Right atrium auricular region (tissue), 2 donors: ENCODE results near the gene CFAP92. TPM values are rescaled to one million over a fixed set of nuclear protein-coding genes. Genes with fewer than 3 reads are reported as not detected.
A peak's percentile ranks its signal among the peaks of the same experiment; 100 is the strongest.

Source experiments
- DNase-seq: peaks from one replicate; pipeline ENCODE4 v3.0.0-alpha.2; 2019; ENCODE audit warnings: low spot score
- H3K27ac ChIP-seq, 2 donors: fragments of 200-600 bp; sonication (generic); 1 replicate in 1 of 2; 2 replicates in 1 of 2; pipeline ENCODE4 v1.5.1; 2016 to 2019
- H3K27me3 ChIP-seq, 2 donors: fragments of 200-600 bp; sonication (generic); one replicate each; pipeline versions ENCODE4 v1.5.1 to v1.6.0; 2017 to 2019
- H3K36me3 ChIP-seq: fragments of 200-600 bp; sonication (generic); one replicate; pipeline ENCODE4 v1.5.1; 2016
- H3K4me1 ChIP-seq, 2 donors: fragments of 200-600 bp; sonication (generic); one replicate each; pipeline versions ENCODE4 v1.5.1 to v1.6.0; 2017 to 2019
- H3K4me3 ChIP-seq, 2 donors: fragments of 200-600 bp; sonication (generic); 1 replicate in 1 of 2; 2 replicates in 1 of 2; pipeline ENCODE4 v1.5.1; 2017 to 2019; ENCODE audit warnings: mild to moderate bottlenecking in 1 of 2, moderate library complexity in 1 of 2
- H3K9me3 ChIP-seq, 2 donors: fragments of 200-600 bp; sonication (generic); one replicate each; pipeline ENCODE4 v1.5.1; 2019
- total RNA-seq, 2 donors: library from RNA; depleted of rRNA; stranded (reverse); fragments of >200 nt; gene quantifications; one replicate each; pipeline ENCODE4 v1.1.0, GENCODE V29; 2016
- TF ChIP-seq, protein P1 (sequence below), 2 donors: fragments of 200-600 bp; sonication (generic); IDR thresholded peaks; one replicate each; pipeline ENCODE4 v1.5.1; 2019; ENCODE audit warnings: antibody characterized with exemption in 2 of 2

The CFAP92 gene
- total RNA-seq, 2 donors from 2014 or later: not detected

DNA sequence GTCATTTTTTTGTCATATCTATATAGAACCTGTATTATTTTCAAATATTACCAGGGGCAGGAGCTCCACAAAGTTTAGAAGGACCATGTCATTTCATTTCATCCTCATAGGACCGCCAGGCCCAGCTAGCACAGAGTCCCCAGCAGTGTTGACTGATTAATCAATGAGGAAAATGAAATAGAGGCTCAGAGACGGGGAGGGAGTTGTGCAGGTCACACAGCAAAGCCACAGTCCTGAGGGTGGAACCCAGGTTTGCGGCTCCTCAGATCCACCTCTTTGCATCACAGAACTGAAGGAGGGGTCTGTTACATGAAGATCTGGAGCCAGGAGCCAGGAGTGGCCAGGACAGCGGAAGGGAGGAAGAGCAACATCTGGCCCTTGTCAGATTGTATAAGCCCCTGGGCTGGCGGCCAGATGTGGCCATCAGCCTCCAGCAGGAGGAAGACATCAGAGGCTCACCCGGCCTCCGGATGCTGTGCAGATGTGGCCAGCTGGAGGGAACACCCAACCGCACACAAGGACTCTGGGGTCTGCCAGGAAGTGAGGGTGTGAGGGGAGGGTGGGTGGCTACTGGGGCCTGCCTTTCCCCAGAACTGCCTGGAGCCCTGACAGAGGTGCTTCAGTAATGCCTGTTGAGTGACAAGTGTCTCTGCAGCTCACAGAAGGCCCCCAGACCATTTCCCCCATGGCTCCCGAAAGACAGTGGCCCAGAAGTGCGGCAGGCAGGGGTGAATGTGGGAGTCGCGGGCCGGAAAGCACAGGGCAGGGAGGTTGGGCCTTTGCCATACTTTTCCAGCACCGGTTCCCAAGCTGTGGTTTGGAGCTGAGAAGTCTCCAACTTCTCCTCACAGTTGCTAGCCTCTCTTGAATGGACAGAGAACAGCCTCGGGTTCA, 28.5 kb upstream of the CFAP92 start:
- H3K27ac ChIP-seq: peak overlapping the region; percentile 56 to 60
- no peak for DNase-seq
- no peak overlapping the region for H3K4me3 ChIP-seq
- H3K4me1 ChIP-seq: peaks cover 0 to 73% of the 10 kb centered on the region in 2 donors
- TF ChIP-seq, protein P1, sequence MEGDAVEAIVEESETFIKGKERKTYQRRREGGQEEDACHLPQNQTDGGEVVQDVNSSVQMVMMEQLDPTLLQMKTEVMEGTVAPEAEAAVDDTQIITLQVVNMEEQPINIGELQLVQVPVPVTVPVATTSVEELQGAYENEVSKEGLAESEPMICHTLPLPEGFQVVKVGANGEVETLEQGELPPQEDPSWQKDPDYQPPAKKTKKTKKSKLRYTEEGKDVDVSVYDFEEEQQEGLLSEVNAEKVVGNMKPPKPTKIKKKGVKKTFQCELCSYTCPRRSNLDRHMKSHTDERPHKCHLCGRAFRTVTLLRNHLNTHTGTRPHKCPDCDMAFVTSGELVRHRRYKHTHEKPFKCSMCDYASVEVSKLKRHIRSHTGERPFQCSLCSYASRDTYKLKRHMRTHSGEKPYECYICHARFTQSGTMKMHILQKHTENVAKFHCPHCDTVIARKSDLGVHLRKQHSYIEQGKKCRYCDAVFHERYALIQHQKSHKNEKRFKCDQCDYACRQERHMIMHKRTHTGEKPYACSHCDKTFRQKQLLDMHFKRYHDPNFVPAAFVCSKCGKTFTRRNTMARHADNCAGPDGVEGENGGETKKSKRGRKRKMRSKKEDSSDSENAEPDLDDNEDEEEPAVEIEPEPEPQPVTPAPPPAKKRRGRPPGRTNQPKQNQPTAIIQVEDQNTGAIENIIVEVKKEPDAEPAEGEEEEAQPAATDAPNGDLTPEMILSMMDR (IDR thresholded peaks at IDR 0.05): no peak
- H3K36me3 ChIP-seq: no peaks in the 10 kb centered on the region
- no peaks in the 10 kb centered on the region for H3K9me3 ChIP-seq
- no peaks in the 10 kb centered on the region for H3K27me3 ChIP-seq

DNA sequence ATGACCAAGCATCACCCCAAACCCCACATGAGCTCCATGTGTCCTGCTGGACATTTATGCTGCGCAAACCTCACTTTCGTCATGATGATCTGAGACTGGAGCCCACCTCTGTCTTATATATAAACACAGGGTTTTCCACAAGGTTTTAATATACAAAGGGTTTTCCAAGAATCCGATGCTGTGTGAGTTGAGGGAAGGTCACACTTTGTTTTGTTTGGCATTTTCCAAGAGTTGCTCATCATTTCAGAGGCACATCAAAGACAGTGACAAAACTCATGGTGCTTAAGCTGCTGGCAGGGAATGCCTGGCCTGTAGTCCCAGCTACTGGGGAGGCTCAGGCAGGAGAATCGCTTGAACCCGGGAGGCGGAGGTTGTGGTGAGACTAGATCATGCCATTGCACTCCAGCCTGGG, 27.3 kb upstream of the CFAP92 start:
- H3K4me1 ChIP-seq: peaks cover 0 to 75% of the 10 kb centered on the region in 2 donors
- TF ChIP-seq, protein P1 (IDR thresholded peaks at IDR 0.05): no peak
- H3K27ac ChIP-seq: no peak overlapping the region

DNA sequence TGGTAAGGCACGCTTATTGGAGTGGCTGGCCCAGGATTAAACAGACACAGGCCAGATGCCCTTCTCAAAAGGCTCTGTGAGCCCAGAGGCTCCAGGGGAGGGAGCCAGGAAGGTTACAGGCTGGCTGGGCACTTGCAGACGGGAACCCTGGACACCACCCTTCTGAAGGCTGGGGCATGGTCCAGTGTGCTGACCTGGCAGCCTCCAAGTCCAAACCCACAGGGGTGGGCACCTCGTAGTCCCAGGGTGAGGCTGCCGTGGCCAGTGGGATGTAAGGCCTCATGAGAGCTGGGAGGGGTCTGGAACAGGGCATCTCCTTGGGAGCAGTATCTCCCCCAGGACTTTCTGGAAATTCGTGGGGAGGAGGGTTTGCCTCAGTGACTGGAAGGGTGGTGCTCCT, 26.8 kb upstream of the CFAP92 start:
- H3K27ac ChIP-seq: no peak overlapping the region
- no peaks in the 10 kb centered on the region for H3K9me3 ChIP-seq
- no peaks in the 10 kb centered on the region for H3K36me3 ChIP-seq
- TF ChIP-seq, protein P1 (IDR thresholded peaks at IDR 0.05): no peak
- no peaks in the 10 kb centered on the region for H3K27me3 ChIP-seq
- H3K4me1 ChIP-seq: peaks cover 0 to 75% of the 10 kb centered on the region in 2 donors
- no peak for DNase-seq
- no peak overlapping the region for H3K4me3 ChIP-seq

More for the DNA sequence above, 27.3 kb upstream of the CFAP92 start:
- no peak for DNase-seq
- H3K36me3 ChIP-seq: no peaks in the 10 kb centered on the region
- no peak overlapping the region for H3K4me3 ChIP-seq
- H3K27me3 ChIP-seq: no peaks in the 10 kb centered on the region
- no peaks in the 10 kb centered on the region for H3K9me3 ChIP-seq

DNA sequence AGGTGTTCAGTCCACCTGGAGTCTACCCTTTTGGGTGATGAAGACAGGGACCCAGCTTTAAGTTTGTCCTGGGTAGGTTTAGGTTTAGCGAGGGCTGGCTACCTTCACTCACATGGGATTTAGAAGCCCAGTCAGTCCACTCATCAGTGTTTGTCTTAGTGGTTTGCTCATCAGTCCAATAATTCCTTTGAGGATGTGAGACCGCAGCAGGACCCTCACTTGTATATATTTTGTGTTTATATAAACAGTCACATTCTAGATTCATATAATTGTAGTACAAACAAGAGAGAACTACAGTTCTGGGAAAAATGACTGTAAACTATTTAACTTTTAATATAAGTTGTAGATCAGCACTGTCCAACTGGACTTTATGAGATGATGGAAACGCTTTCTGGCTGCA, 25.4 kb upstream of the CFAP92 start:
- DNase-seq: no peak
- Histone ChIP-seq H3K4me3 (no peak overlapping the region), H3K4me1 (peaks cover 0 to 75% of the 10 kb centered on the region in 2 donors), H3K27ac (no peak overlapping the region), H3K27me3 (no peaks in the 10 kb centered on the region), H3K36me3 (no peaks in the 10 kb centered on the region), H3K9me3 (no peaks in the 10 kb centered on the region)
- TF ChIP-seq, protein P1 (IDR thresholded peaks at IDR 0.05): no peak

DNA sequence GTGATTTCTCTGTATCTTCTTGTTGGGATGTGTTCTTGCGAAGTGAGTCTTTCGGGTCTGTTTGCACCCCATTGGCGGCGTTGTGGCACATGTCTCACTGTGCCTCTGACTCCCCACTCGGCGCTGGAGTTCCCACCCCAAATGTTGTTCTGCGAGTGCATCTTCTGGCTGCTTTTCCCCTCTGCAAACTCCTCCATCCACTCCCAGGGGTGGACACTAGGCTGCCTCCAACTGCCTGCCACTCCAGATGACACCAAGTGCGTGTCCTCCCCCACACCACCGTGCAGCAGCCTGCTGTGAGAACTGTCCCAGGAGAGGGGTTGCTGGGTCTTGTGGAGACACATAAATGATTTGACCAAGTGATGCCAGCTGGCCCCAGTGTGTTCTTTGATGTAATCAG, 24.9 kb upstream of the CFAP92 start:
- Histone ChIP-seq H3K4me3 (no peak overlapping the region), H3K36me3 (no peaks in the 10 kb centered on the region), H3K4me1 (peaks cover 0 to 75% of the 10 kb centered on the region in 2 donors), H3K9me3 (no peaks in the 10 kb centered on the region), H3K27ac (no peak overlapping the region), H3K27me3 (no peaks in the 10 kb centered on the region)
- TF ChIP-seq, protein P1 (IDR thresholded peaks at IDR 0.05): no peak
- DNase-seq: no peak
